SK-N-SH treated with all-trans-retinoic acid at 6 μM for 48 hours (cell line): ENCODE data around the gene MSL2.
"Not testable (repeated sequence)": the region's sequence is repeated elsewhere in the genome, so short reads cannot be mapped to it uniquely, and the experiment has no call there.

Experiments used
- ATAC-seq: fragments of 200-7000 bp; cut with Tn5 transposase; 3 replicates; pipeline ENCODE4 v1.9.1; 2020; ENCODE audit warnings: mild to moderate bottlenecking, moderate library complexity
- ARNTL ChIP-seq: fragments of 450-650 bp; formaldehyde crosslinking; IDR thresholded peaks from 2 replicates; pipeline ENCODE4 v1.5.0; 2020; ENCODE audit warnings: low read depth, mild to moderate bottlenecking, moderate library complexity, borderline replicate concordance
- BACH2 ChIP-seq: fragments of 250-450 bp; sonication (Bioruptor Pico); IDR thresholded peaks from 2 replicates; pipeline ENCODE4 v1.9.0; 2021; ENCODE audit warnings: mild to moderate bottlenecking, borderline replicate concordance
- CSDC2 ChIP-seq: fragments of 250-450 bp; sonication (Bioruptor Pico); IDR thresholded peaks from 2 replicates; pipeline ENCODE4 v1.5.0; 2020; ENCODE audit warnings: mild to moderate bottlenecking, moderate library complexity
- GLIS3 ChIP-seq: fragments of 250-450 bp; sonication (Bioruptor Pico); IDR thresholded peaks from 2 replicates; pipeline ENCODE4 v1.5.0; 2020; ENCODE audit warnings: mild to moderate bottlenecking, moderate library complexity
- ISL1 ChIP-seq: fragments of 250-450 bp; sonication (Bioruptor Pico); IDR thresholded peaks from 2 replicates; pipeline ENCODE4 v2.1.2; 2022; ENCODE audit warnings: mild to moderate bottlenecking, moderate library complexity
- PPARA ChIP-seq: fragments of 250-450 bp; sonication (Bioruptor Pico); IDR thresholded peaks from 2 replicates; pipeline ENCODE4 v1.5.0; 2020; ENCODE audit warnings: mild to moderate bottlenecking, borderline replicate concordance
- RARB ChIP-seq: fragments of 250-450 bp; sonication (Bioruptor Pico); IDR thresholded peaks from 2 replicates; pipeline ENCODE4 v1.8.0; 2021; ENCODE audit warnings: mild to moderate bottlenecking, moderate library complexity
- SNAI2 ChIP-seq: fragments of 250-450 bp; sonication (Bioruptor Pico); IDR thresholded peaks from 2 replicates; pipeline ENCODE4 v1.5.0; 2020; ENCODE audit warnings: mild to moderate bottlenecking, moderate library complexity
- TCF4 ChIP-seq: fragments of 250-450 bp; sonication (Bioruptor Pico); IDR thresholded peaks from 2 replicates; pipeline ENCODE4 v1.8.0; 2021; ENCODE audit warnings: mild to moderate bottlenecking, moderate library complexity, borderline replicate concordance
- TOX ChIP-seq: fragments of 250-450 bp; sonication (Bioruptor Pico); IDR thresholded peaks from 2 replicates; pipeline ENCODE4 v1.8.0; 2021; ENCODE audit warnings: mild to moderate bottlenecking, moderate library complexity, borderline replicate concordance
- ZC3H10 ChIP-seq: fragments of 250-450 bp; sonication (Bioruptor Pico); IDR thresholded peaks from 2 replicates; pipeline ENCODE4 v1.5.1; 2021; ENCODE audit warnings: mild to moderate bottlenecking, moderate library complexity
- ZFP3 ChIP-seq: fragments of 250-450 bp; sonication (Bioruptor Pico); IDR thresholded peaks from 2 replicates; pipeline ENCODE4 v1.5.0; 2020; ENCODE audit warnings: mild to moderate bottlenecking, moderate library complexity
- ZFP30 ChIP-seq: fragments of 450-650 bp; formaldehyde crosslinking; IDR thresholded peaks from 2 replicates; pipeline ENCODE4 v1.5.0; 2022; ENCODE audit warnings: mild to moderate bottlenecking, moderate library complexity
- ZNF565 ChIP-seq: fragments of 450-650 bp; formaldehyde crosslinking; conservative IDR thresholded peaks from 2 replicates; pipeline ENCODE4 v1.5.0; 2020; ENCODE audit warnings: low read depth, mild to moderate bottlenecking, moderate library complexity
- ZNF70 ChIP-seq: fragments of 450-650 bp; formaldehyde crosslinking; IDR thresholded peaks from 2 replicates; pipeline ENCODE4 v1.5.0; 2020; ENCODE audit warnings: mild to moderate bottlenecking, moderate library complexity
- ZNF8 ChIP-seq: fragments of 450-650 bp; formaldehyde crosslinking; IDR thresholded peaks from 2 replicates; pipeline ENCODE4 v1.5.0; 2020; ENCODE audit warnings: mild to moderate bottlenecking, moderate library complexity
- TF ChIP-seq, protein P1 (sequence below): fragments of 250-450 bp; sonication (Bioruptor Pico); IDR thresholded peaks from 2 replicates; pipeline ENCODE4 v1.5.0; 2020; ENCODE audit warnings: mild to moderate bottlenecking, moderate library complexity
- TF ChIP-seq, protein P2 (sequence below): fragments of 250-450 bp; sonication (Bioruptor Pico); IDR thresholded peaks from 2 replicates; pipeline ENCODE4 v1.5.1; 2020; ENCODE audit warnings: low read depth, mild to moderate bottlenecking, moderate library complexity
- TF ChIP-seq, protein P3 (sequence below): fragments of 250-450 bp; sonication (Bioruptor Pico); IDR thresholded peaks from 2 replicates; pipeline ENCODE4 v1.8.0; 2021; ENCODE audit warnings: low read depth, mild to moderate bottlenecking, moderate library complexity, borderline replicate concordance
- TF ChIP-seq, protein P4 (sequence below): fragments of 250-450 bp; sonication (Bioruptor Pico); IDR thresholded peaks from 2 replicates; pipeline ENCODE4 v1.8.0; 2020; ENCODE audit warnings: mild to moderate bottlenecking, moderate library complexity, borderline replicate concordance
- TF ChIP-seq, protein P5 (sequence below): fragments of 250-450 bp; sonication (Bioruptor Pico); IDR thresholded peaks from 2 replicates; pipeline ENCODE4 v1.5.1; 2021; ENCODE audit warnings: mild to moderate bottlenecking, moderate library complexity

MSL2 gene

DNA sequence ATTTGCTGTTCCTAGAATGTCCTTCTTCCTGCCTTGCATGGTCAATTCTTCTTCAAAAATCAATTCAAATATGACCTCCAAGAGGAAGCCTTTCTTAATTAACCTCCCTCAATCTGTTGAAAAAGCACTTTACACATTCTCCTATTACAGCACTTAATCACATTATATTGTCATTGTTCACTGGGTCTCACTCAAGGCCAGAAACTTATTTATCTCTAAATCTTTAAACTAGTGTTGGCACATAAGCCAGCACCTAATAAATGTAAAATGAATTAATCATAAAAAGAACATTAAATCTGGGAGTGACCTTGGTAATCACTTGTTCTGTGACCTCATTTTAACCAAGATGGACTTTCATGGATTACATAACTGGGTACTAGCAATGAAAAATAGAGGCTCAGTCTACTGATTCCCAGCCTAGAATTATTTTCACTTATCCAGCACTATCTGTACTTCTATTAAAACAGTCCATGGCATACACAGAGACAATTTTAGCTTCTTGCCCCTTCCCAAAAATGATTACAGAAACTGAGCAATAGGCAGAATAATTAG is 22.1 kb downstream of the MSL2 start:
- TF ChIP-seq SNAI2 (CRISPR knock-in tag) (no peak), RARB (CRISPR knock-in tag) (no peak), ZC3H10 (CRISPR knock-in tag) (no peak), CSDC2 (CRISPR knock-in tag) (no peak), ARNTL (no peak), BACH2 (CRISPR knock-in tag) (no peak), ZNF565 (CRISPR knock-in tag) (no peak), ZFP3 (CRISPR knock-in tag) (no peak)
- TF ChIP-seq, protein P1, sequence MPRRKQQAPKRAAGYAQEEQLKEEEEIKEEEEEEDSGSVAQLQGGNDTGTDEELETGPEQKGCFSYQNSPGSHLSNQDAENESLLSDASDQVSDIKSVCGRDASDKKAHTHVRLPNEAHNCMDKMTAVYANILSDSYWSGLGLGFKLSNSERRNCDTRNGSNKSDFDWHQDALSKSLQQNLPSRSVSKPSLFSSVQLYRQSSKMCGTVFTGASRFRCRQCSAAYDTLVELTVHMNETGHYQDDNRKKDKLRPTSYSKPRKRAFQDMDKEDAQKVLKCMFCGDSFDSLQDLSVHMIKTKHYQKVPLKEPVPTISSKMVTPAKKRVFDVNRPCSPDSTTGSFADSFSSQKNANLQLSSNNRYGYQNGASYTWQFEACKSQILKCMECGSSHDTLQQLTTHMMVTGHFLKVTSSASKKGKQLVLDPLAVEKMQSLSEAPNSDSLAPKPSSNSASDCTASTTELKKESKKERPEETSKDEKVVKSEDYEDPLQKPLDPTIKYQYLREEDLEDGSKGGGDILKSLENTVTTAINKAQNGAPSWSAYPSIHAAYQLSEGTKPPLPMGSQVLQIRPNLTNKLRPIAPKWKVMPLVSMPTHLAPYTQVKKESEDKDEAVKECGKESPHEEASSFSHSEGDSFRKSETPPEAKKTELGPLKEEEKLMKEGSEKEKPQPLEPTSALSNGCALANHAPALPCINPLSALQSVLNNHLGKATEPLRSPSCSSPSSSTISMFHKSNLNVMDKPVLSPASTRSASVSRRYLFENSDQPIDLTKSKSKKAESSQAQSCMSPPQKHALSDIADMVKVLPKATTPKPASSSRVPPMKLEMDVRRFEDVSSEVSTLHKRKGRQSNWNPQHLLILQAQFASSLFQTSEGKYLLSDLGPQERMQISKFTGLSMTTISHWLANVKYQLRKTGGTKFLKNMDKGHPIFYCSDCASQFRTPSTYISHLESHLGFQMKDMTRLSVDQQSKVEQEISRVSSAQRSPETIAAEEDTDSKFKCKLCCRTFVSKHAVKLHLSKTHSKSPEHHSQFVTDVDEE, result no peak
- TF ChIP-seq, protein P2, sequence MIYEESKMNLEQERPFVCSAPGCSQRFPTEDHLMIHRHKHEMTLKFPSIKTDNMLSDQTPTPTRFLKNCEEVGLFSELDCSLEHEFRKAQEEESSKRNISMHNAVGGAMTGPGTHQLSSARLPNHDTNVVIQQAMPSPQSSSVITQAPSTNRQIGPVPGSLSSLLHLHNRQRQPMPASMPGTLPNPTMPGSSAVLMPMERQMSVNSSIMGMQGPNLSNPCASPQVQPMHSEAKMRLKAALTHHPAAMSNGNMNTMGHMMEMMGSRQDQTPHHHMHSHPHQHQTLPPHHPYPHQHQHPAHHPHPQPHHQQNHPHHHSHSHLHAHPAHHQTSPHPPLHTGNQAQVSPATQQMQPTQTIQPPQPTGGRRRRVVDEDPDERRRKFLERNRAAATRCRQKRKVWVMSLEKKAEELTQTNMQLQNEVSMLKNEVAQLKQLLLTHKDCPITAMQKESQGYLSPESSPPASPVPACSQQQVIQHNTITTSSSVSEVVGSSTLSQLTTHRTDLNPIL, result no peak
- ATAC-seq, result no peak

DNA sequence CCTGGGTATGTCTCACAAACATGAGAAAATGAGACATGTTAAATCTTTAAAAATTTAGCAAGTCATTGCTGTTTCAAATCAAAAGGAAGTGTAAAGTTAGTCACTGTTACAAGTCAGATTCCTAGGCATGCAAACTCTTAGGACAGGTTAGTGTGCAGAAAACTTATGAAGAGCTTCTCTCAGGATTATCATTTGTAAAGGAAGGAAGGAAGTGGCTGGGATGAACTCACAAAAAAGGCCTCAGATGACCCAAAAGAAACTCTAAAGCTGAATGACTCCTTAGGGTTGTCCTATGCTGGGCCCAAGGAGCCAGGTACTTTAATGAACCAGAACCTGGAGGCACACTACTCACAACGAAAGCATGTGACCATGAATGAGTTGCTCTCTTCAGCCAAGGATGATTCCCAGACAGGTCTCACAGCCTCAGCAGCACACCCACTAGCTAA is 25.0 kb downstream of the MSL2 start:
- ATAC-seq, result peak; percentile 43; the same call in 2 of the 3 replicates
- TF ChIP-seq, protein P3, sequence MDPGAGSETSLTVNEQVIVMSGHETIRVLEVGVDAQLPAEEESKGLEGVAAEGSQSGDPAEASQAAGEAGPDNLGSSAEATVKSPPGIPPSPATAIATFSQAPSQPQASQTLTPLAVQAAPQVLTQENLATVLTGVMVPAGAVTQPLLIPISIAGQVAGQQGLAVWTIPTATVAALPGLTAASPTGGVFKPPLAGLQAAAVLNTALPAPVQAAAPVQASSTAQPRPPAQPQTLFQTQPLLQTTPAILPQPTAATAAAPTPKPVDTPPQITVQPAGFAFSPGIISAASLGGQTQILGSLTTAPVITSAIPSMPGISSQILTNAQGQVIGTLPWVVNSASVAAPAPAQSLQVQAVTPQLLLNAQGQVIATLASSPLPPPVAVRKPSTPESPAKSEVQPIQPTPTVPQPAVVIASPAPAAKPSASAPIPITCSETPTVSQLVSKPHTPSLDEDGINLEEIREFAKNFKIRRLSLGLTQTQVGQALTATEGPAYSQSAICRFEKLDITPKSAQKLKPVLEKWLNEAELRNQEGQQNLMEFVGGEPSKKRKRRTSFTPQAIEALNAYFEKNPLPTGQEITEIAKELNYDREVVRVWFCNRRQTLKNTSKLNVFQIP (CRISPR knock-in tag), result no peak
- TF ChIP-seq, protein P4, sequence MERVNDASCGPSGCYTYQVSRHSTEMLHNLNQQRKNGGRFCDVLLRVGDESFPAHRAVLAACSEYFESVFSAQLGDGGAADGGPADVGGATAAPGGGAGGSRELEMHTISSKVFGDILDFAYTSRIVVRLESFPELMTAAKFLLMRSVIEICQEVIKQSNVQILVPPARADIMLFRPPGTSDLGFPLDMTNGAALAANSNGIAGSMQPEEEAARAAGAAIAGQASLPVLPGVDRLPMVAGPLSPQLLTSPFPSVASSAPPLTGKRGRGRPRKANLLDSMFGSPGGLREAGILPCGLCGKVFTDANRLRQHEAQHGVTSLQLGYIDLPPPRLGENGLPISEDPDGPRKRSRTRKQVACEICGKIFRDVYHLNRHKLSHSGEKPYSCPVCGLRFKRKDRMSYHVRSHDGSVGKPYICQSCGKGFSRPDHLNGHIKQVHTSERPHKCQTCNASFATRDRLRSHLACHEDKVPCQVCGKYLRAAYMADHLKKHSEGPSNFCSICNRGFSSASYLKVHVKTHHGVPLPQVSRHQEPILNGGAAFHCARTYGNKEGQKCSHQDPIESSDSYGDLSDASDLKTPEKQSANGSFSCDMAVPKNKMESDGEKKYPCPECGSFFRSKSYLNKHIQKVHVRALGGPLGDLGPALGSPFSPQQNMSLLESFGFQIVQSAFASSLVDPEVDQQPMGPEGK, result no peak
- no peak for TF ChIP-seq PPARA (CRISPR knock-in tag)
- no peak for TF ChIP-seq RARB (CRISPR knock-in tag)
- TF ChIP-seq ZNF70 (CRISPR knock-in tag), result no peak
- TF ChIP-seq, protein P2, result no peak
- TF ChIP-seq, protein P5, sequence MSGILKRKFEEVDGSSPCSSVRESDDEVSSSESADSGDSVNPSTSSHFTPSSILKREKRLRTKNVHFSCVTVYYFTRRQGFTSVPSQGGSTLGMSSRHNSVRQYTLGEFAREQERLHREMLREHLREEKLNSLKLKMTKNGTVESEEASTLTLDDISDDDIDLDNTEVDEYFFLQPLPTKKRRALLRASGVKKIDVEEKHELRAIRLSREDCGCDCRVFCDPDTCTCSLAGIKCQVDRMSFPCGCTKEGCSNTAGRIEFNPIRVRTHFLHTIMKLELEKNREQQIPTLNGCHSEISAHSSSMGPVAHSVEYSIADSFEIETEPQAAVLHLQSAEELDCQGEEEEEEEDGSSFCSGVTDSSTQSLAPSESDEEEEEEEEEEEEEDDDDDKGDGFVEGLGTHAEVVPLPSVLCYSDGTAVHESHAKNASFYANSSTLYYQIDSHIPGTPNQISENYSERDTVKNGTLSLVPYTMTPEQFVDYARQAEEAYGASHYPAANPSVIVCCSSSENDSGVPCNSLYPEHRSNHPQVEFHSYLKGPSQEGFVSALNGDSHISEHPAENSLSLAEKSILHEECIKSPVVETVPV (CRISPR knock-in tag), result no peak
- TF ChIP-seq TOX (CRISPR knock-in tag), result no peak
- TF ChIP-seq ISL1 (CRISPR knock-in tag), result no peak
- no peak for TF ChIP-seq ZFP30 (CRISPR knock-in tag)
- no peak for TF ChIP-seq ZFP3 (CRISPR knock-in tag)
- no peak for TF ChIP-seq GLIS3 (CRISPR knock-in tag)
- no peak for TF ChIP-seq CSDC2 (CRISPR knock-in tag)
- no peak for TF ChIP-seq ZNF8 (CRISPR knock-in tag)
- TF ChIP-seq TCF4 (CRISPR knock-in tag), result no peak
- TF ChIP-seq SNAI2 (CRISPR knock-in tag), result no peak
- no peak for TF ChIP-seq ZNF565 (CRISPR knock-in tag)
- TF ChIP-seq ZC3H10 (CRISPR knock-in tag), result no peak

DNA sequence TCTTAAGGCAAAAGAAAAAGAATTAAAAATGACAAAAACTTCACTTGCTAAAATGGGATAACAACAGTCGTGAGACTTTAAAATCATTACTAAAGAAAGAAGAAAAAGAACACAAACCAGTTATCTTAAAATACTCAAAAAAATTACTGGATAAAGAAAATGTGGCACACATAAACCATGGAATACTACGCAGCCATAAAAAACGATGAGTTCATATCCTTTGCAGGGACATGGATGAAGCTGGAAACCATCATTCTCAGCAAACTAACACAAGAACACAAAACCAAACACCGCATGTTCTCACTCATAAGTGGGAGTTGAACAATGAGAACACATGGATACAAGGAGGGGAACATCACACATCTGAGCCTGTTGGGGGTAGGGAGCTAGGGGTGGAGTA is 27.9 kb downstream of the MSL2 start:
- not testable (repeated sequence) for ATAC-seq
